Measurements from ENCODE around the gene KIFAP3. TPM values are rescaled to one million over a fixed set of nuclear protein-coding genes. Genes with fewer than 3 reads are reported as not detected.

The KIFAP3 gene
- total RNA-seq: 33.7 and 62.4 TPM in 2 replicates

GRCh38 chr1:170074250-170075157 lies at the start of gene KIFAP3:
Gene KIFAP3, minus strand, starts transcription at chr1:170074695. Its CDS starts 228 bp downstream, at chr1:170074467.

GRCh38 chr1:169893645-169894423 lies 180.7 kb downstream of the KIFAP3 start, which contains the start of gene SCYL3:
Gene SCYL3, minus strand, starts transcription at chr1:169893896. Its CDS starts 5,056 bp downstream, at chr1:169888840.

Other genes with a start within 250 kb of the KIFAP3 start
- 12.8 and 13.6 TPM in 2 replicates for gene SCYL3, start 180.8 kb downstream of the KIFAP3 start, total RNA-seq
- not detected in 2 replicates for gene NTMT2, start 71.3 kb upstream of the KIFAP3 start, total RNA-seq